ENCODE measurements around the gene RERGL.
"Not testable (repeated sequence)": the region's sequence is repeated elsewhere in the genome, so short reads cannot be mapped to it uniquely, and the experiment has no call there.

Gene RERGL, protein sequence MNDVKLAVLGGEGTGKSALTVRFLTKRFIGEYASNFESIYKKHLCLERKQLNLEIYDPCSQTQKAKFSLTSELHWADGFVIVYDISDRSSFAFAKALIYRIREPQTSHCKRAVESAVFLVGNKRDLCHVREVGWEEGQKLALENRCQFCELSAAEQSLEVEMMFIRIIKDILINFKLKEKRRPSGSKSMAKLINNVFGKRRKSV

DNA sequence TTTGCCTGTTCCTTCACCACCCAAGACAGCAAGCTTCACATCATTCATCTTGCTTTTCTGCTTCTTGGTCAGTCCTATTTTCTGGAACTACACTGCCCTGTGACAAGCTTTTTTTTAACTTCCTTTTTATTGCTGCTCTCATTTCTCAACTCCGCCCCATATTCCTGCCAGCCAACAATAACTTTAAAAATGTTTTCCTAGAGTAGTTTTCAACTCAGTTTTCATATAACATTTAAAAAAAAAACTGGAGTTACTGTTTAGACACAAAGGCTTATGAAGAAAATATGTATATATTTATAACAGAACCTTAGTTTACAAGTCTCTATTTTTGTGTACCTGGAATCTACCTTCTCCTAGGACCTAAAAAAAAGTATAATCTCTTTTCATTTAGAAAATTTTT, at the start of gene RERGL:
TSS of gene RERGL (minus strand) at position 101 of the 400 bp plus-strand sequence. CDS start at position 48, 53 bp downstream.
- DNase-seq (ENCODE audit: low read depth): no peak

DNA sequence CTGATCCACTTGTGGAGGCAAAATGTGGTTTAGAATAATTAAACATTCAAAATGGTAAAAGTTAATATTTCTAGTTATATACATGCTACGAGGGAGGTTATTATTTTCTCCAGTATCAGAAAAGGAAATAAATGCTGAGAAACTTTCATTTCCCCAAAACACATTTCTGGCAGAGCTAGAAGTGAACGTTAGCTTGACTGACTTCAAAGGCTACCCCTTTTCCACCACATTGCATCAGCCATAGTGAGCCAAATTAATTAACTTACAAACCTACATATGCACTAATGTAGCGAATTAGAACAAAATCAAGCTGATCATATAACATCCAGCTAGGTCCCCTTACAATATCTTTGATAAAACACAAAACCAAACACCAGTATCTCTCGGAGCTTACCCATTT, 49.3 kb upstream of the RERGL start:
- no peak for DNase-seq (ENCODE audit: low read depth)

DNA sequence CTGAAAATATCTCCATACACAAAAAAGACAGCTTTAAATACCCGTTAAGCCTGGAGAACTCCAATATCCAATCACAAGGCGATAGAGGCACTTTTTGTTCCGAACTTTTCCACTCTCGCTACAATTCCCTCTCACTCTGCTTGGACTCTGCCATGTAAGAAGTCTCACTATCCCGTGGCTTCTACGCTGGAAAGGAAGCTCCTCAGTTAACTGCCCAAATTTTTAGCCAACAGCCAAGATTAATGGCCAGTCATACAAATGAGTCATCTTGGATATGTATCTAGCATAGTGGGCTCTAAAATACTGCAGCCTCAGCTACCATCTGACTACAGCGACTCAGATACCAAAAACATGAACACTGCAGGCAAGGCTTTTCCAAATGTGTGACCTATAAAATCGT, 45.5 kb upstream of the RERGL start:
- no peak for DNase-seq (ENCODE audit: low read depth)

DNA sequence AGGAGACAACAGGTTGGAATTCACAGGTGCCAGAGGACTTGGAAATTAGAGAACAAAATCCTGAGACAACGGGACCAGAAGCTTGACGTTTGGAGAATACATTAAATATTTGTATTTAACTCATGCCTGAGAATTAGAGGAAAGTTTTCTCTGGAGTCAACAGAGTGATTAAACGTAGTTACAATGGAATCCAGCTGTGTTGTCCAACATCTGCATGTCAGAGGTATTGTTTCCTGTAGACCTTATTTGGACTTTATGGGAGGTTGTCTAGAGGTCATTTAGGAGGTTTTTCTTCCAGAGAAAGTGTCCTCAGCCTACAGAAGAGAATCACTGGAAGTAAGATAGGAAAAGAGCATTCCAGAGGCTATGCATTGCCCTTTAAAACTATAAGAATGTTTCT, 45.1 kb upstream of the RERGL start:
- no peak for DNase-seq (ENCODE audit: low read depth)

DNA sequence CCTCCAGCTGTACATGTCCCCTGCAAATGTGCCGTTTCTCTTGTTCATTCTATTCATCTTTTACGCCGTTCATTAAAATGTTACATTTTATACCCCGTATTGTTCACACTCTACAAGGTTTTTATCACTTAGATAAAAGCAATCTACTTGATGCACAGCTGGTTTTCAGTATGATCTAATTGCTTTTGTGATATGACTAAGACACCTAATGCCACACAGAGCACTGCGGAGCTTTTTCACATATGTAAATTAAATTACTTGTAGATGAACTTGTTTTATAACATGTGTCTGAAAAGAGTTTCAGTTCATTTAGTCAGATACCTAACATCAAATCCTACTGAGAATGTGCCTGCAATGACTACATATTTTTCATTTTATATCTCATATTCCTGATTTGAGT, 40.9 kb upstream of the RERGL start:
- no peak for DNase-seq (ENCODE audit: low read depth)

DNA sequence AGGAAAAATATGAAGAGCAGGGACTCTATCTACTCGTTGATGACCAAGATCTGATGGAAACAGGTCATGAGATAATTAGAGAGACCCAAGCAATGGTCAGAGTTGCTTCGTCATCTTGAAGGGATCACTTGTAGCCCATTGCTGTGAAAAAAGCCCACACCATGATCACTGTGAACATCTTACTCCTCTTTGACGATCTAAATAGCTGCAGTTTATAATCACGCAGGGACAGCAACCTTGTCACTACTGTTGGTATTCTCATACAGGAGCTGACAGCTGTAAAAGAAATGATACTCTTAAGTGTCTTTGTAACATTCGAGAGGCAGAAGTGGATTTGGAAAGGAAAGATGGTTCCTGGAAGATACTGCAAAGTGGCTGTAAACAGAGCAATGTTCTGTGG, 33.7 kb upstream of the RERGL start:
- DNase-seq (ENCODE audit: low read depth): no peak

DNA sequence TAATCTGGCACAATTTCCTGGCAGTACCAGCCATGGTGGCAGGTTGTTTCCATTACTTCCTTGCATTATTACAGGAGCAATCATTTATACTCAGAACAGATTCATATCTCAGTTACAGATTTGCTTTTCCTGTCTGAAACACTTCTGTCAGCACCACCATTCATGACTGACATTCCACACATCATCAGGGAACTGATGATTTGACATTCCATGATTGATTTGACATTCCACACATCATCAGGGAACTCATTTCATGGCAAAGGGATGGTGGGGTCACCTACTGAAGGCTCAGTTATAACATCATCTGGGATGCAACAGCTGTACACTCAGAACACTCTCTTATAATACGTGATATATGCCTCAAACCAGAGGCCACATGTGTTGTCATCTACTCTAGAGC, 30.9 kb upstream of the RERGL start:
- no peak for DNase-seq (ENCODE audit: low read depth)

DNA sequence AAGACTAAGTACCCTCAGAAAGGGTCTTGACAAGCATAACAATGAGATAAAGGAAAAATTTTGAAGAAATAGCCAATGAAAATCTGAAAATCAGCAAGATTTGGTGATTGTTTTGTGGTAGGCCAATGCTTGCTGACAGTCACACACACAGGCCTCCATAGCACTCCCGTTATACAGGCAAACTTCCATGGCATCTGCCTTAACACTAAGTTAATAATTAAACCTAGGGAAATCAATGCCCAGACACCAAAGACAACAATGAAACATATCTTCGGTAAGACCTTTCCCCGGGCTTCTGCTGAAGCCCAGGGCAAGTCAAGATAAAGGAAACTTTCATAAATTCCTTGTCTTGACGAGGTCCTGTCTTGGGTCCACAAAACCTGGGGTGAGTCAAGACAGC, 18.6 kb upstream of the RERGL start:
- no peak for DNase-seq (ENCODE audit: low read depth)

DNA sequence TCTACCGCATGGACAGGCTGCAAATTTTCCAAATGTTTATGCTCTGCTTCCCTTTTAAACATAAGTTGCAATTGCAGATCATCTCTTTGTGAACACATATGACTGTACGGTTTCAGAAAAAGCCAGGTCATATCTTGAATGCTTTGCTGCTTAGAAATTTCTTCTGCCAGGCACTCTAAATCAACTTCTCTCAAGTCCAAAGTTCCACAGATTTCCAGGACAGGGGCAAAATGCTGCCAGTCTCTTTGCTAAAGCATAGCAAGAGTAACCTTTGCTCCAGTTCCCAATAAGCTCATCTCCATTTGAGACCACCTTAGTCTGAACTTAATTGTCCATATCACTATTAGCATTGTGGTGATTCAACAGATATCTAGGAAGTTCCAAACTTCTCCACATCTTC, 13.6 kb upstream of the RERGL start:
- DNase-seq (ENCODE audit: low read depth): no peak

DNA sequence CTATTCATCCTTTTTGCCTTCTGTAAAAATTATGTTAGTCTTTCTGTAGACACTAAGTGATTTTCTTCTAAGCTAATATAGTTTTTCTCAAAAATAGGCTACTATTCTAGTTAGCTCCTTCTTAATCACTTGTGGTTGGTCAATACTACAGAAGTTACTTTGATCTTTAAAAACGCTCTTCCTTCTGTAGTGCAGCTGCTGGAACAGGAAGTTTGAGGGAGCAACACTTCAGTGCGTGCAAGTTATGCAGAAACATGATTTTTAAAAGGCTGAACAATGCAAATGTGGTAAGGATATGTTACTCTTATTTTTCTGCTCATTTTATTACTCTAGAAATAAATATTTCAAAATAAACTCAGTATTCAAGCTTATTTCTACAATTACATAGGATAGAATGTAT, 11.1 kb upstream of the RERGL start:
- no peak for DNase-seq (ENCODE audit: low read depth)

DNA sequence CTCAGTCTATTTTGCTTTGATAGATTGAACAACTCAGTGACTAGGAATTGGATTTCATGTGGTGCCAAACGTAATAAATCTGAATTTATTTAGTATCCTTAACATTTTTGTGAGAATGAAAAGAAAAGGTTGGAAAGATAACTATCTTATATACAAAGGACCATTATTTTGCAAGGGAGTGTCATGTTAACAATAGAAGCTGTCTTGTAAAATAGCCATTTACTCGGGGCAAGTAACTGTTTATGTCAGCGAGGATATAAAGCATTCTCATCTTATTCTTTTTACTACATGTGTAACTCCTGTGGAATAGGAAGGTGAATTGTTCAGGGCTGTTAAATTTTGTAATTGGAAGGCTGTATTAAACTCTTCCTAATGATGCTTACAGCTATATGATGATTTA, 5.9 kb downstream of the RERGL start:
- DNase-seq (ENCODE audit: low read depth): no peak

DNA sequence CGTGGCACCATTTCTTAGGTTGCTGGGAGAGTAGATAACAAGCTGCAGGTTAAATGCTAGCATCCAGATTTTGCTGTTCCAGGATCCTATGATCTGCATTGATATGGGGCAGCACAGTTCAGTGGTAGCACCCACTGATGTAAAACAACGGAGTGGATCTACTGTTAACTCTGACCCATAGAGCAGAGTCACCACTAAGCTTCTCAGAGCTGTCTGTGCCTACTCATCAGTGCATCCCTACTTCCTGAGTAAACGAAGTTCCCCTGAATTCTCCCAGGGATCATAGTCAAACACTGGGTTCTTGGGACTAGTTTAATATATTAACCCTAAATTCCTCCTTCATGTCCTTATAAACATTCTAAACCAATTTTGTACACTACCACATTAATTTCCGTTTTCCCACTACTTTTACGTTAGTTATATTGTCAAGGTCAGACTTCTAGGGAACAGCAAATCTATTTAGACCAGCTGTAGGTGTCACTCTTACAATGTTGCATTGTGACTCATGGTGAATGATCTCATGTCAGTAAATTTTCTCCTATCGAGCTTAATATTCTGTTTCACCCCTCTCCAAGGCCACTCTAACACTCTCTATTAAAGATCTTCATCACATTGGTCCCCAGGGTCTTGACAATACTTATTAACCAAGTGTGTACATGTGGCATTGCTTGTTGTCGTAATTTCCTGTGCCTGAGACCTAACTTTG, 10.3 kb downstream of the RERGL start:
- no peak for DNase-seq (ENCODE audit: low read depth)

DNA sequence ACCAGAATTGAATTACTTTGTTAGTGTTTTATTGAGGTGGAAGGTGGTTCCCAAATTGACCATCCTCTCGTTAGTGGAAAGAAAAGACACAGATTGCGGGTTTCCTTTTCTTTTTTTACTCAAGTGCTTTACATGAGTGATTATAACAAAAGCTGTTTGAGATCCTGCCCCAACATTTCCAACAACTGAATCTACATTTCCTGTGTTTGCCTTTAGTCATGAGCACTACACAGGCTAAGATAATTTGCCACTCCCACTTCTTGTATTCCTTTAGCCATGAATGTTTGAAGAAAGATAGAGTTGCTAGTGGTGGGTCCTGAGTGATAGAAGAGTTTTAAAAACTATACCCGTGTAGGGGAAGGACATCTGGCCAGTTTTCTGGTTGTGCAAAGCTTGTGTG, 16.0 kb downstream of the RERGL start:
- DNase-seq (ENCODE audit: low read depth): no peak

DNA sequence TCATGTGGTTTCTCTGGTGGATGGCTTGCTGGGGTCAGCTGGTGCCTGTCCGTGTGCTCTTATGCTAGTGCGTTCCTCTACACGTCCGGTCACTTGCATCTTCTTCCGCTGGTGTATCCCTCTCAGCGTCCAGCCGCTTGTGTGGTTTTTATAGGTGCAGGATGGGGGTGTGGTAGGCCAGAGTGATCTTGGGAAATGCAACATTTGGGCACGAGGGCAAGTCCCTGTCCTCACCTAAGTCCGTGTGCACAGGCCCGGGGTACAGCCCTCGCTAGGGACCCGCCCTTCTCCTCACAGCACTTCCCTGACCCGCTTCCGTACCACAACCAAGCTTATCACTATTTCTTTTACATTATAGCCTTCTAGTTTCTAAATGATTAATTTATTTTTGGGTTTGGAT, 17.3 kb downstream of the RERGL start:
- no peak for DNase-seq (ENCODE audit: low read depth)

DNA sequence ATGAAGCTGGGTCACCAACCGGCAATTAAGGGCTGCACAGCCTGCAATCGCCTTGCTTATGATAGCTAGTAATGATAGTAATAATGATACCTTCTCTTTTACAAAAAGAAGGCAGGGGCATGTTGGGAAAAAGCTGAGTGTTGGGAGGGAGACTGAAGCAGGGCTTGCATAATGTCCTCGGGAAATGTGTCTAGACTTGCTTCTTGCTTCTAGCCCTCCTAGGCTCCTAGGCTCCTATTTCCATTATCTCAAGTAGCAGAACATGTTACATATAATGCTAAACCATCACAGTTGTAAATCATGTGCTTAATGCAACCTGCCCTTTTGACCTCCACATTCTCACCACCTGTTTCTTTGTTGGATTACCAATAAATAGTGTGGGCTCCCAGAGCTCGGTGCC, 18.7 kb downstream of the RERGL start:
- no peak for DNase-seq (ENCODE audit: low read depth)

DNA sequence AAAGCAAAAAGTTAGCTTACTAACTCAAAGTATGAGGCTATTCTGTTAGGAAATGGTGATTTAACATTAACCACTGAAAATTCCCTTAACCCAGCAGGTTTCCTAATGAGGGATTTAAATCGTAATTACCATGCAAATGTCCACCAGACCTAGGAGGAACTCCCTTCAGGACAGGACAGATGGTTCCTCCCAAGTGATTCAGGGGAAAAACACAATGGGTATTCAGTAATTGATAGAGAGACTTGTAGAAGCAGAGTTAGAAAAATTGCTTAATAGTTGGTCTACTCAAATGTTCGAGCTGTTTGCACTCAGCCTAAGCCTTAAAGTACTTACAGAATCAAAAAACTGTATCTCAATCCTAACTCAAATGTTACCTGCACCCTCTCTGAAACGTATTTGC, 21.6 kb downstream of the RERGL start:
- DNase-seq (ENCODE audit: low read depth): no peak

DNA sequence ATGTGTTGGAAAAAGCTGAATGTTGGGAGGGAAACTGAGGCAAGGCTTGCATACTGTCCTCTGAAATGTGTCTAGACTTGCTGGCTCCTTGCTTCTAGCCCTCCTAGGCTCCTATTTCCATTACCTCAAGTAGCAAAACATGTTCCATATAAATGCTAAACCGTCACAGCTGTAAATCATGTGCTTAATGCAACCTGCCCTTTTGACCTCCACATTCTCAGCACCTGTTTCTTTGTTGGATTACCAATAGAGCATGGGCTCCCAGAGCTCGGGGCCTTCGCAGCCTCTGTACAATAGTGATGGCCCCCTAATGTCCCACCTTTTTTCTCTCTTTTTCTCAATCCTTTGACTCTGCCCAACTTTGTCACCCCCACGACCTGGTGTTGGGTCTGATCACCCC, 23.3 kb downstream of the RERGL start:
- DNase-seq (ENCODE audit: low read depth): no peak

DNA sequence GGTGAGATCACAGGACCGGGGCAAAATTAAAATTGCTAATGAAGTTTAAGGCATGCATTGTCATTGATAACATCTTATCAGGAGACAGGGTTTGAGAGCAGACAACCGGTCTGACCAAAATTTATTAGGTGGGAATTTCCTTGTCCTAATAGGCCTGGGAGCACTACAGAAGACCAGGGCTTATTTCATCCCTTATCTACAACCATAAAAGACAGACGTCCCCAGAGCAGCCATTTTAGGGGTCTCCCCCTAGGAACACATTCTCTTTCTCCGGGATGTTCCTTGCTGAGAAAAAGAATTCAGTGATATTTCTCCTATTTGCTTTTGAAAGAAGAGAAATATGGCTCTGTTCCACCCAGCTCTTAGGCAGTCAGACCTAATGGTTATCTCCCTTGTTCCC, 27.1 kb downstream of the RERGL start:
- not testable (repeated sequence) for DNase-seq (ENCODE audit: low read depth)

DNA sequence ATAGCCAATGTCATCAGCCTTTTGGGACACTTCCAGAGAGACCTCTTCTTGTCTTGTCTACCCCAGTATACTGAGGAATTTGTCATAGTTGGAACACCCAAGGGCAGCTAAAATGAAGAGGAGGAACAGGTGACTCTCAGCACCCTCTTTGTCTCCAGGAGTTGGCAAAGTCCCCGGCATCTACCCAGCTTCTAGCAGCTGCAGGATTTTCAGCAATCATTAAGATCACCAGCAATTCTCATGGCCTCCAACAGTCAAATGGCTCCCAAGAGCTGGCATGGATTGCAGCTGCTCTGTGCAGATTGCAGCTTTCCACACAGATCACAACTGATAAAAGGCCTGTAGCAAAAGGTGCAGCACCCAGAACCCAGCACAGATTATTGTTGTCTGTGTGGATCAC, 32.9 kb downstream of the RERGL start:
- DNase-seq (ENCODE audit: low read depth): no peak

DNA sequence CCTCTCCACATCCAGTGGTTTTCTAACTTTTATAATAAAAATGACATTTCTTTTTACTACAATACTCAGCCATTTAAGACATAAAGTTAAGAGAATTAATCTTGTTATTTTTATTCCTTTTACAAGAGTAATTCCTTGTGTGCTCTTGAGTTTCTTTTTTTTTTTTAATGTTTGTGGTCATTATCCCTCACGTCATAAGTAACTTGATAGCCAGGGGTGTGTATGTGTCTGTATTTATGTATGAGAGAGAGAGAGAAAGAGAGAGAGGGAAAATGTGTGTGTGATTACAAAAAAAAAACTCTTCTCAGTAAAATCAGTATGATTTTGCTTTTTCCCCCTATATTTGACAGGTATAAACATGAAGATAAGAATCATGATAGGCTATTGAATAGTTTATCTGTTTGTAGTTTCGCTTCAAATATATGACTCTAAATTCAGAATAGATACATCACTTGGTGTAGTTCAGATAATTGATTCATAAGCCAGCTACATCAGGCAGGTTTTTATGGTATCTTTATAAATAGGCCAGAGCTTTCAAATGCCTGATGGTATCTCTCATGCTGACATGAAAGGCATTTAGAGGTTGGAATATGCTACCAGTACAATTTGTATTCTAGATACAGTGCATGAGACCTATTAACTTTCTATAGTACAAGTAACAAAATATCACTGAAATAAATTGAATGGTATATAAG, 34.9 kb downstream of the RERGL start:
- no peak for DNase-seq (ENCODE audit: low read depth)

DNA sequence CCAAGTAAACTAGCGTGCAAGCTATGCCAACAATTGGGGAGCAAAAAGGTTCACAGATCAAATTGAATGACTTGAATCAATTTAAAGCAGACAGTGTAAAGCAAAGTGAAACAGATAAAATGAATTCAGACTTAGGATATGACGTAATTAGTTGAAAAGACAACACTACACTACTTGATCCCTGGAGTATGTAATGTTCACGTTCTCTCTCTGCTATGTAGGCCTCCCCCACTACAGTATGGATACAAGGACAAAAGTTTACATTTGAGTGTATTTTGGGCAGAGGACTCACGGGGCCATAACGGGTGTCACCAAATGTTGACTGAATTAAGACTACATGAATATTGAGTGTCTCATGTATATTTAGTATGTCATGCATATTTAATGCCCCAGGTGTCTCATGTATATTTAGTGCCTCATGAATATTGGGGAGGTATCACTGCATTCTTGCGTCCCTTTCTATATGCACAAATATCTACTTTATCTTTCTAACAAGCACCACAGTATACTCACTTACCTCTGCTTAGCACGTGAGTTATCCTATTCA, 44.5 kb downstream of the RERGL start:
- no peak for DNase-seq (ENCODE audit: low read depth)

DNA sequence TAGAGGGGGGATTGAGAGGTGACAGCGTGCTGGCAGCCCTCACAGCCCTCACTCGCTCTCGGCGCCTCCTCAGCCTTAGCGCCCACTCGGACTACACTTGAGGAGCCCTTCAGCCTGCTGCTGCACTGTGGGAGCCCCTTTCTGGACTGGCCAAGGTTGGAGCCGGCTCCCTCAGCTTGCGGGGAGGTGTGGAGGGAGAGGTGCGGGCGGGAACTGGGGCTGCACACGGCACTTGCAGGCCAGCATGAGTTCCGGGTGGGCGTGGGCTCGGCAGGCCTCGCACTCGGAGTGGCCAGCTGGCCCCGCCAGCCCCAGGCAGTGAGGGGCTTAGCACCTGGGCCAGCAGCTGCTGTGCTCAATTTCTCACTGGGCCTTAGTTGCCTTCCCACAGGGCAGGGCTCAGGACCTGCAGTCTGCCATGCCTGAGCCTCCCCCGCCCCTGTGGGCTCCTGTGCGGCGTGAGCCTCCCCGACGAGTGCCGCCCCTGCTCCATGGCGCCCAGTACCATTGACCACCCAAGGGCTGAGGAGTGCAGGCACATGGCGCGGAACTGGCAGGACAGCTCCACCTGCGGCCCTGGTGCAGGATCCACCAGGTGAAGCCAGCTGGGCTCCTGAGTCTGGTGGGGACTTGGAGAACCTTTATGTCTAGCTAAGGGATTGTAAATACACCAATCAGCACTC, 49.8 kb downstream of the RERGL start:
- not testable (repeated sequence) for DNase-seq (ENCODE audit: low read depth)

All from HS-27A (cell line).